Measurements from ENCODE around the gene TBXAS1.

- TF ChIP-seq, protein P1, sequence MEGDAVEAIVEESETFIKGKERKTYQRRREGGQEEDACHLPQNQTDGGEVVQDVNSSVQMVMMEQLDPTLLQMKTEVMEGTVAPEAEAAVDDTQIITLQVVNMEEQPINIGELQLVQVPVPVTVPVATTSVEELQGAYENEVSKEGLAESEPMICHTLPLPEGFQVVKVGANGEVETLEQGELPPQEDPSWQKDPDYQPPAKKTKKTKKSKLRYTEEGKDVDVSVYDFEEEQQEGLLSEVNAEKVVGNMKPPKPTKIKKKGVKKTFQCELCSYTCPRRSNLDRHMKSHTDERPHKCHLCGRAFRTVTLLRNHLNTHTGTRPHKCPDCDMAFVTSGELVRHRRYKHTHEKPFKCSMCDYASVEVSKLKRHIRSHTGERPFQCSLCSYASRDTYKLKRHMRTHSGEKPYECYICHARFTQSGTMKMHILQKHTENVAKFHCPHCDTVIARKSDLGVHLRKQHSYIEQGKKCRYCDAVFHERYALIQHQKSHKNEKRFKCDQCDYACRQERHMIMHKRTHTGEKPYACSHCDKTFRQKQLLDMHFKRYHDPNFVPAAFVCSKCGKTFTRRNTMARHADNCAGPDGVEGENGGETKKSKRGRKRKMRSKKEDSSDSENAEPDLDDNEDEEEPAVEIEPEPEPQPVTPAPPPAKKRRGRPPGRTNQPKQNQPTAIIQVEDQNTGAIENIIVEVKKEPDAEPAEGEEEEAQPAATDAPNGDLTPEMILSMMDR (conservative IDR thresholded peaks at IDR 0.05), result no peak
- no peak for TF ChIP-seq ZFX (IDR thresholded peaks at IDR 0.05)
These were observed 170.5 kb downstream of the TBXAS1 start for GRCh38 chr7:139999516-139999915.
